CD4-positive, alpha-beta T cell (primary cell): Measurements from ENCODE around the gene XKR7. TPM values are rescaled to one million over a fixed set of nuclear protein-coding genes. Genes with fewer than 3 reads are reported as not detected.
A peak's percentile ranks its signal among the peaks of the same experiment; 100 is the strongest.

Experiments
- ATAC-seq: fragments of 200-7000 bp; cut with Tn5 transposase; one replicate; pipeline ENCODE4 v1.10.0; 2022; ENCODE audit warnings: mild to moderate bottlenecking; ENCODE audit not compliant: poor library complexity
- CTCF ChIA-PET: fragments of 350-600 bp; sonication (Branson Sonifier 250); formaldehyde crosslinking; loops from one replicate; lab custom pipeline; 2021; ENCODE audit warnings: antibody characterized with exemption, inconsistent platforms; lab: Charles Lee
- POLR2A ChIA-PET: fragments of 350-600 bp; sonication (Branson Sonifier 250); formaldehyde crosslinking; loops from one replicate; lab custom pipeline; 2021; ENCODE audit warnings: antibody characterized with exemption, inconsistent platforms; lab: Charles Lee
- DNase-seq, 14 experiments: peaks; one replicate each; pipeline ENCODE4 v3.0.0-alpha.2; 2013 to 2020; ENCODE audit warnings: mixed read lengths in 2 of 14
- H3K27ac ChIP-seq, 2 donors: one replicate each; pipeline versions ENCODE4 v1.5.1 to v1.7.0; 2013; ENCODE audit warnings: low read length in 2 of 2, low read depth in 1 of 2, mild to moderate bottlenecking in 1 of 2
- H3K27me3 ChIP-seq, 2 experiments: 1 replicate in 1 of 2; 2 replicates in 1 of 2; pipeline versions ENCODE4 v1.6.1 to v1.7.0; 2013; ENCODE audit warnings: low read length in 2 of 2, control low read depth in 1 of 2, mild to moderate bottlenecking in 1 of 2, moderate library complexity in 1 of 2; ENCODE audit not compliant: insufficient read depth in 2 of 2, control insufficient read depth in 1 of 2
- H3K36me3 ChIP-seq: one replicate; pipeline ENCODE4 v1.6.1; 2013; ENCODE audit warnings: low read length, control low read depth; ENCODE audit not compliant: insufficient read depth
- H3K4me1 ChIP-seq: one replicate; pipeline ENCODE4 v1.6.1; 2013; ENCODE audit warnings: low read length, control low read depth; ENCODE audit not compliant: insufficient read depth
- H3K4me3 ChIP-seq: one replicate; pipeline ENCODE4 v1.5.1; 2013; ENCODE audit warnings: mild to moderate bottlenecking, low read length, moderate library complexity
- H3K9me3 ChIP-seq, 2 experiments: 1 replicate in 1 of 2; 2 replicates in 1 of 2; pipeline versions ENCODE4 v1.6.1 to v1.7.0; 2013; ENCODE audit warnings: low read length in 2 of 2, mild to moderate bottlenecking in 2 of 2, control low read depth in 1 of 2, moderate library complexity in 1 of 2; ENCODE audit not compliant: control insufficient read depth in 1 of 2, insufficient read depth in 1 of 2
- H3K27ac Mint-ChIP-seq: one replicate; pipeline ENCODE4 v1.8.0; 2020; ENCODE audit warnings: mixed read lengths
- H3K27me3 Mint-ChIP-seq: one replicate; pipeline ENCODE4 v1.8.0; 2021; ENCODE audit warnings: mixed read lengths
- H3K36me3 Mint-ChIP-seq: one replicate; pipeline ENCODE4 v1.8.0; 2021; ENCODE audit warnings: low read depth, mixed read lengths
- H3K4me1 Mint-ChIP-seq: one replicate; pipeline ENCODE4 v1.8.0; 2021; ENCODE audit warnings: low read depth, mixed read lengths
- H3K4me3 Mint-ChIP-seq: one replicate; pipeline ENCODE4 v1.8.0; 2020; ENCODE audit warnings: mild to moderate bottlenecking, mixed read lengths
- H3K9me3 Mint-ChIP-seq: one replicate; pipeline ENCODE4 v1.8.0; 2020; ENCODE audit warnings: mixed read lengths
- intact Hi-C, 2 experiments: fragments of 100-400 bp; cut with DNase I in 1 of 2; cut with micrococcal nuclease in 1 of 2; formaldehyde crosslinking; loops; one replicate each; pipeline versions ENCODE4 v1.15.1 to v1.9.0; 2023 to 2025; cut with DNase I, micrococcal nuclease
- total RNA-seq, 174 experiments: library from RNA in 2 of 174; stranded (reverse) in 2 of 174; gene quantifications; one replicate each; pipeline ENCODE4 v1.2.3 and lab custom pipeline; 2021 to 2026
- TF ChIP-seq, protein P1 (sequence below): fragments of 200-600 bp; IDR thresholded peaks from one replicate; pipeline ENCODE4 v1.8.0; 2022; ENCODE audit warnings: antibody characterized with exemption, mild to moderate bottlenecking

XKR7 gene
- total RNA-seq, 2 experiments from 2014 or later: not detected

DNA sequence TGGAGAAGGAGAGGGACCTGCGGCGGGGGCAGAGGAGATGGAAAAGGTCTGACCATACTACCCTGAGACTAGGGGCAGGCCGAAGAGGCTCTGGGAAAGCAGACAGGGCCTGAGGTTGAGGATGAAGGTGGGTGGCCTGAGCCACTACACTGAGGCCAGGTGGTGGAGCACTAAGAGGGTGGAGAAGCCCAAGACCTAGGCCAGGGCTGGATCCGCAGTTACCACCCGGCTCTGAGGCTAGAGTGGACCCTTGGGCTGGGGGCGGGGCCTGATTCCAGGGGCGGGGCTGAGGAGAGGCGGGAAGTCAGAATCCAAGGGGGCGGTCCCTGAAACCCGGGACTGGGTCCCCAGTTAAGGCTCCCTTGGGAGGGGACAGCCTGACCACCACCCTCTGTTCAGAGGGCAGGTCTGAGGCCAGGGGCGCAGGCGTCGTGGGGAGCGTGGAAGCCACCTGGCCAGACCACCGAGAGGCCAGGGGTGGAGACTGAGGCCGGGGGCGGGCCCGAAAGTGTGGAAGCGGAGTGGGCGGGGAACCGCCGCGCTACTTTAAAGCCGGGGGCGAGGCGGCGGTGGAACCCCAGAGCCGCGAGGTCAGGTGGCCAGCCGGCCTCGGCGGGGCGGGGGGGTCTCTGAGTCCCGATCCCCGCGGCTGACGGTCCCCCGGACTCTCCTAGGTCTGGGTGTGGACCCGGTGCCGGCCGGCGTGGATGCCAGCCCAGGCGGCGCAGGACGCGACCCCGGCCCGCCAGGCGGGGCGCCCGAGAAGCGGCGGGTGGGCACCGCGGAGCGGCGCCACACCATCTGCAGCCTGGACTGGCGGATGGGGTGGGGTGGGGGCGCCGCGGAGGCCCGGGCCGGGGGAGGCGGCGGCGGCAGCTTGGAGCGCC is 50.6 kb downstream of the XKR7 start:
- Histone ChIP-seq H3K27ac (no peak overlapping the region), H3K27me3 (peaks cover 32 to 67% of the 10 kb centered on the region in 2 experiments), H3K9me3 (no peaks in the 10 kb centered on the region), H3K4me1 (peaks cover 22% of the 10 kb centered on the region), H3K4me3 (peak overlapping the region; percentile 54), H3K36me3 (no peaks in the 10 kb centered on the region)
- intact Hi-C loops: no loop called here
- Mint-ChIP-seq H3K36me3 (no peaks in the 10 kb centered on the region), H3K9me3 (no peaks in the 10 kb centered on the region), H3K27ac (no peak overlapping the region), H3K27me3 (peaks cover 82% of the 10 kb centered on the region), H3K4me1 (peaks cover 25% of the 10 kb centered on the region), H3K4me3 (peak overlapping the region; percentile 84)
- TF ChIP-seq, protein P1, sequence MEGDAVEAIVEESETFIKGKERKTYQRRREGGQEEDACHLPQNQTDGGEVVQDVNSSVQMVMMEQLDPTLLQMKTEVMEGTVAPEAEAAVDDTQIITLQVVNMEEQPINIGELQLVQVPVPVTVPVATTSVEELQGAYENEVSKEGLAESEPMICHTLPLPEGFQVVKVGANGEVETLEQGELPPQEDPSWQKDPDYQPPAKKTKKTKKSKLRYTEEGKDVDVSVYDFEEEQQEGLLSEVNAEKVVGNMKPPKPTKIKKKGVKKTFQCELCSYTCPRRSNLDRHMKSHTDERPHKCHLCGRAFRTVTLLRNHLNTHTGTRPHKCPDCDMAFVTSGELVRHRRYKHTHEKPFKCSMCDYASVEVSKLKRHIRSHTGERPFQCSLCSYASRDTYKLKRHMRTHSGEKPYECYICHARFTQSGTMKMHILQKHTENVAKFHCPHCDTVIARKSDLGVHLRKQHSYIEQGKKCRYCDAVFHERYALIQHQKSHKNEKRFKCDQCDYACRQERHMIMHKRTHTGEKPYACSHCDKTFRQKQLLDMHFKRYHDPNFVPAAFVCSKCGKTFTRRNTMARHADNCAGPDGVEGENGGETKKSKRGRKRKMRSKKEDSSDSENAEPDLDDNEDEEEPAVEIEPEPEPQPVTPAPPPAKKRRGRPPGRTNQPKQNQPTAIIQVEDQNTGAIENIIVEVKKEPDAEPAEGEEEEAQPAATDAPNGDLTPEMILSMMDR: peak; percentile 11
- CTCF ChIA-PET: interaction anchor here (1.0 to 2.7 kb wide), 2 partner anchors 13 to 166 kb away, joined by 5 to 10 read pairs; no protein-coding TSS in a partner anchor
- POLR2A ChIA-PET: no interaction called here
- DNase-seq (peak; percentile 12 to 65 (median 34)), ATAC-seq (peak; percentile 47)

DNA sequence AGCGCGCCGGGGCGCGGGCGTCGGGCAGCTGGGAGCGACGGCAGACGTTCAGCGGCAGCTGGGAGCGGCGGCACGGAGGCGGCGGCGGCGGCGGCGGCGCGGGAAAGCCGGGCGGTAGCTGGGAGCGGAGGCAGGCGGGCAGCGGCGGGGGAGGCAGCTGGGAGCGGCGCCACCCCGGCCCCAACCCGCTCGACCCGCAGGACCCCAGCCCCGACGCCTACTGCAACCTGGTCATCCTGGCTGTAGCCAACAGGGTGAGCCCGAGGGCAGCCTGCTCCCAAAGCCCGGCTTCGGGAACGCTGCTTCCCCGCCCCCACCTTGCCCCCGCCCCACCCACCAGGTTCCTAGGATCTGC is 51.2 kb downstream of the XKR7 start:
- intact Hi-C loops: no loop called here
- Mint-ChIP-seq H3K36me3 (no peaks in the 10 kb centered on the region), H3K9me3 (no peaks in the 10 kb centered on the region), H3K27me3 (peaks cover 88% of the 10 kb centered on the region), H3K4me3 (peak overlapping the region; percentile 90), H3K4me1 (peaks cover 25% of the 10 kb centered on the region), H3K27ac (no peak overlapping the region)
- Histone ChIP-seq H3K4me1 (peaks cover 22% of the 10 kb centered on the region), H3K9me3 (no peaks in the 10 kb centered on the region), H3K27me3 (peaks cover 32 to 67% of the 10 kb centered on the region in 2 experiments), H3K4me3 (no peak overlapping the region), H3K27ac (no peak overlapping the region), H3K36me3 (no peaks in the 10 kb centered on the region)
- DNase-seq: peak in 4 of 14 experiments; percentile 3 to 28 (median 17)
- POLR2A ChIA-PET: no interaction called here
- ATAC-seq: no peak
- CTCF ChIA-PET: interaction anchor here (2.7 kb wide), 1 partner anchor 12 kb away, joined by 10 read pairs; no protein-coding TSS in a partner anchor
- TF ChIP-seq, protein P1: no peak

DNA sequence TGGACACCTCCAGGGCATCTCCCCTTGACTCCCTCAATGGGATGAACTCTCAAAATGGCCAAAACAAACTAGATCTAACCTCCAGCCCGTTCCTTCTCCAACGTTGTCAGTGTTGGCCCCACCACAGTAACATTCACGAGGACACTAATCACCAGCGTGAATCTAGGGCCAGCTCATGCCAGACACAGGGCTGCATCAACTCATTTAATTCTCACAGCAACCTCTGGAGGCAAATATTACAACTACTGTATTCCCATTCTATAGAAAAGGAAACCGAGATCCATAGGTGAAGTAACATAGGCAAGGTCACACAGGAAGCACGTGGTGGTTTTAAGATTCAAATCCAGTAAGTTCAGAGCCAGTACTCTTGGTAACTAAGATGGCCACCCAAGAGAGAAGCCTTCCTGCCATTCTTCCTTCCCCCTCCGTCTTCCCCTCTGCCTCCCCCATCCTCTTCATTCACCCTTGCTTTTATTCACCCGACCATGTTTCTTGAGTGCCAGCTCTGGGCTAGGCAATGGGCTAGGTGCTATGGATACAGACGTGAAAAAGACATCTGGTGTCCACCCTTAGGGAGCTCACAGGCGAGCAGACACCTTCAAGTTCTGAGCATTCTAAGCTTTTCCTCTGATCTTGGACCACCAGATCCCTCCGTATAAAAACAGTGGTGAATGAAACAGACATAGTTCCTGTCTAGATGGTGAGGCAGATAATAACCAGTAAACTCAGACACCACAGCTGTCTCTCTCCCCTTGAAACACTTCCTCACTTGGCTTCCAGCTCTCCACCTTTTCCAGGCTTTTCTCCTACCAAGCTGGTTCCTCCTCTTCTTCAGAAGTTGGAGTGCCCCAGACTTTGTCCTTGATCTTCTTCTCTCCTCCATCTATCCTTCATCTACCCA is 51.9 kb downstream of the XKR7 start:
- Histone ChIP-seq H3K9me3 (no peaks in the 10 kb centered on the region), H3K4me1 (peaks cover 22% of the 10 kb centered on the region), H3K36me3 (no peaks in the 10 kb centered on the region), H3K27ac (no peak overlapping the region), H3K4me3 (no peak overlapping the region), H3K27me3 (peaks cover 32 to 67% of the 10 kb centered on the region in 2 experiments)
- ATAC-seq (no peak), DNase-seq (no peak)
- TF ChIP-seq, protein P1: no peak
- Mint-ChIP-seq H3K36me3 (no peaks in the 10 kb centered on the region), H3K27ac (no peak overlapping the region), H3K9me3 (no peaks in the 10 kb centered on the region), H3K4me1 (peaks cover 25% of the 10 kb centered on the region), H3K4me3 (peak overlapping the region; percentile 90), H3K27me3 (peaks cover 88% of the 10 kb centered on the region)
- POLR2A ChIA-PET: no interaction called here
- CTCF ChIA-PET: interaction anchor here (1.0 to 2.7 kb wide), 2 partner anchors 12 to 167 kb away, joined by 3 to 10 read pairs; no protein-coding TSS in a partner anchor
- intact Hi-C loops: loop anchor here in 1 of 2 experiments (5.0 kb wide), 1 partner anchor 143 kb away; no protein-coding TSS in a partner anchor
